Fibroblast of skin of right quadriceps (primary cell): Measurements from ENCODE around the gene CCDC142.

ENCODE experiments used
- DNase-seq: peaks from one replicate; pipeline ENCODE4 v3.0.0-alpha.2; 2013

Gene CCDC142

GRCh38 chr2:74441690-74442482, 40.9 kb downstream of the CCDC142 start, which contains the start of gene RTKN:
Gene RTKN, minus strand, starts transcription at chr2:74441937. Its CDS starts 121 bp downstream, at chr2:74441816.
- no peak for DNase-seq

- DNase-seq: no peak
Measured at GRCh38 chr2:74441170-74441689, 41.6 kb downstream of the CCDC142 start.

DNA sequence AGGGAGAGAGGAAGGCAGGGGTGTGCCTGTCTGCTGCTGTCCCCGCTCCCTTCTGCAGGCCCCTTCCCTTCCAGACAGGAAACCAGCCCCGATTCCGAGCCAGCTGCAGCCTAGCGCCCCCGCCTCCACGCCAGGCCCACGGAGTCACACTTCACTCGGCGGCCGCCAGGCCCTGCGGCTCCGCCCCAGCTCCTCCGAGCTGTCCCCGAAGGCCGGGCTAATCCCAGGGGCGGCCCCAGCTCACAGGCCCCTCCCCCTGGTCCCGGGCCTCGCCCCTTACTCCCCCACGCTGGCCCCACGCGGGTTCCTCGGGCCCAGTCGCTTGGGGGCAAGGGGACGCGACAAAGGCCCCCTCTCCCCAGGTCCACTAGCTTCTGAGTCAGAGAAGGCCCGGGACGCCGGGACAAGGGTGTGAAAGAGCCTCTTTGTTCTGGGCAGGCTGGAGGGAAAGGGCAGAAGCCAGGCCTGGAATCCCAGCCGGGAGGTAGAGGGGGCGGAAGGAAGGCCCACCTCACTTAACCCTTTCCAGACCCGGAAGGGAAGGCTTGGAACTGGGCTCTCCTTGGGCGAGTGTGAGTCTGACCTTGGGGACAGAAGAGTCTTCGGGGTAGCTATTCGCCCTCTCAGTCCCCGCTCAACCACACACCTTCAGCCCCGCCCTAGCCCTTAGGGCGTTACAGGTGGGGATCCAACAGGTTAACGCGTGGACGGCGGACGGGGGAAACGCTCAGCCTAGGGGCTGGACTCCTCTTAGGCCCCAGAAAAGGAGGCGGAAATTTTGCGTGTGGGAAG, 42.2 kb downstream of the CCDC142 start:
- peak; percentile 83 for DNase-seq

DNA sequence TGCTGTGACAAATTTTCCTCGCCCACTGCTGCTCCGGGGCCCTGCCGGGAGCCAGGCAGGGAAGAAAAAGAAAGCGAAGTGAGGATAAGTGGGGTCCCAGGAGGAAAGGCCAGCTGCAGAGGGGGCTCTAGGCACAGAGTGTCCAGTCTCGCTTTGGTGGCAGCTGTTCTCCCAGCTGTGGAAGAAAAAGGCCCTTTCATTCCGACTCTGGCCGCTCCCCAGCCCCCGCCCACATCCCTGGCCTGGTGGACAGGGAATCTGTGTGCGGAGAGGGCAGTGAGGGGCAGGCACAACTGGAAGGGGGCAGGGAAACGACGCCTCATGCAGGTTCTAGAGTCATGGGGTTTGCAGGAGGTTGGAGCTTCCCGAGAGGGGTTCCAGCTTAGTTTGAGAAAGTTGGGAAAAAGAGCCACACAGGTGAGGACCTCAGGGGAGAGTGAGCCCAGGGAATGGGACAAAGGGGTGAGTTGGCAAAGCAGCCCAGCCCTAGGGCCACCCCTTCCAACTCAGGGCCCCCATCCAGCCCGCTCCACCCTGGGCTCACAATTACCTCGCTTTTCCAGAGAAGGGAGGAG, 42.9 kb downstream of the CCDC142 start:
- DNase-seq: no peak

GRCh38 chr2:74439373-74439772, 43.4 kb downstream of the CCDC142 start:
- DNase-seq: no peak

- no peak for DNase-seq
Measured at GRCh38 chr2:74438248-74438647, 44.5 kb downstream of the CCDC142 start.

DNA sequence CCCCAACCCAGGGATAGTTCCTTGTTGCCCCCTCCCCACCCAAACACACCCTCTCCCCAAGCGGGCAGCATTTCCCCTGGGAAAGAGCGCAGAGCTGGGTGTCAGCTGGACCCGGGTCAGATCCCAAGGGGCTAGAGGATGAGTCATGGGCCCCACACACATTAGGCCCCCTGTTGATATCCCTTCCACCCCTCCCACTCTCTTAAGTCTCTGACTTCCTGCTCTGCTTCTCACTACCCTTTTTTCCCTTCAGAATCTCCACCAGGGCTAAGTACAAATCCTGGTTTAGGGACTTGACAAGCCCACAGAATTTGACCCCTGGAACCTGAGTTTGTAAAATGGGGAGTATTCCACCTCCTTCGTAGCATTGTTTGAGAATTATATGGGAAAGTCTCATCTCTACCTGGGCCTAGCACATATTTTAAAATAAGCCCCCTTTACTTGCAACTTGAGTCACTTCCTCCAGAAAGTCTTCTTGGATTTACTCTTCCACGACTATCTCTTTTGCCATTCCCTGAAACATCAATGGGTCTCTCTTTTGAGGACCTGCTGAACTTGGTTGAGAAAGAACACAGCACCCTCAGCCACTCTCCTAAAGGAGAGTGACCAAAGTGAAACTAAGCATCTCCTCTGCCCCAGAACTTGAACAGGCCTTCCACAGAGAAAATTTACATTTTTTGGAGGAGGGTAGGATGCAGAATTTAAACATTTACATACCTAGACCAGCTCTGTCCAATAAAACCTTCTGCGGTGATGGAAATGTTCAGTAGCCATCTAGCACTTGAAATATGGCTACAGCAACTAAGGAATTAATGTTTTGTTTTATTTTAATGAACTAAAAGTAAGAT, 45.7 kb downstream of the CCDC142 start:
- no peak for DNase-seq

GRCh38 chr2:74436111-74436805, 46.5 kb downstream of the CCDC142 start:
- no peak for DNase-seq

DNA sequence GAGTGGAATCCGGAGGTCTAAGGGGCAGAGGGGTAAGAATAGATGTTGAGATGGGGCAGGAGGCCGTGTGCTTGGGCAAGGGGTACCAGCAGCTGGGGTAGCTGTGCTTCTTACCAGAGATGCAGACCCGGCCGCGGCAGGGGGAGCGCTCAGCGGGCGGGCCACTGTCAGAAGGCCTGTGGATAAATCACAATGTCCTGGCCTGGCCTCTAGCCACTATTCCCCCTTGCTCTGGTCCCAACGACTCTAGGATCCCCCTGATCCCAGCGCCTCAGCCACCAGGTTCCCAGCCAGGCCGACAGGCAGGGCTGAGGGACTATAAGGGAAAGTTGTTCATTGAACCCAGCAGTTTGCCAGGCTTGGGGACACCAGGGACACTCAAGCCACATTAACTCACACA, 52.3 kb downstream of the CCDC142 start:
- no peak for DNase-seq

DNA sequence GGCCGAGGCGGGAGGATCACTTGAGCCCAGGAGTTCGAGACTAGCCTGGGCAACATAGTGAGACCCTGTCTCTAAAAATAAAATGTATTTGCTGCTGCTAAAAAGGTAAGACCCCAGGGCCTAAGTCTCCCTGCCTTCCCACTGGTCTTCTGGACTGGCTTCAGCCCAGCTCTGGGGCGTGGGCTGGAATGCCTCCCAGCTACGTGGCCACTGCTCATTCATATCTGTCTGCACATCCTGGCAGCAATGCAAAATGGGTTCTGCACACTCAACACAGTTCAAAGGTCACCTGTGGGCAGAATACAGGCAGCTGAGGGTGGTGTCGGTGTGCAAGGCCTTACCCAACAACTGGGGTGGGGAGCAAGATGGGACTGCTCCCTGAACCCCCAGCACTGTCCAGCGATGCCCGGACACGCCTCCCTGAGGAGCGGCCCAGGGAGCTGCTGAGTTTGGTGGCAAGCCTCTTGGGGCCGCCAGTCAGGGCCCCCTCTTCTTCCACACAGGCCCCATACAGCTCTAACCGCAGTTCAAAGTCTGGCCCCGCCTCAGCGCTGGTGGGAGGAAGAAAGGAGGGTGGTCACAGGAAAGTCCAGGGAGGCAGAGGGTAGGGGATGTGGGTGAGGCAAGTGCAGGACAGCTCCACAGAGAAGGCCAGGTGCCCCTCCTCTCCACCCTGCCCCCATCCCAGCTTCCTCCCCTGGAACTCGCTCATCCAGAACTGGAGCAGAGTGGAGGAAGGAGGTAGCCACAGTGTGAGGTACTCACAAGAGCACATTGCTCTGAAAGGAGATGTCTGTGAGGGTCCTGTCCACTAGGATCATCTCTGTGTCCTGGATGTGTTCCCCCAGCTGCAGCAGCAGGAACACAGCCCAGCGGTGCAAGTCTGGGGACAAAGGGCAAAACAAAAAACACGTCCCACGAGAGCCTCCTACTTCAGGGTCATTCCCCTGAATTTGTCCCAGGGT, 53.0 kb downstream of the CCDC142 start:
- DNase-seq: no peak

- DNase-seq: no peak
Measured at GRCh38 chr2:74428675-74429074, 54.1 kb downstream of the CCDC142 start.

GRCh38 chr2:74427551-74427950, 55.2 kb downstream of the CCDC142 start:
- DNase-seq: no peak

DNA sequence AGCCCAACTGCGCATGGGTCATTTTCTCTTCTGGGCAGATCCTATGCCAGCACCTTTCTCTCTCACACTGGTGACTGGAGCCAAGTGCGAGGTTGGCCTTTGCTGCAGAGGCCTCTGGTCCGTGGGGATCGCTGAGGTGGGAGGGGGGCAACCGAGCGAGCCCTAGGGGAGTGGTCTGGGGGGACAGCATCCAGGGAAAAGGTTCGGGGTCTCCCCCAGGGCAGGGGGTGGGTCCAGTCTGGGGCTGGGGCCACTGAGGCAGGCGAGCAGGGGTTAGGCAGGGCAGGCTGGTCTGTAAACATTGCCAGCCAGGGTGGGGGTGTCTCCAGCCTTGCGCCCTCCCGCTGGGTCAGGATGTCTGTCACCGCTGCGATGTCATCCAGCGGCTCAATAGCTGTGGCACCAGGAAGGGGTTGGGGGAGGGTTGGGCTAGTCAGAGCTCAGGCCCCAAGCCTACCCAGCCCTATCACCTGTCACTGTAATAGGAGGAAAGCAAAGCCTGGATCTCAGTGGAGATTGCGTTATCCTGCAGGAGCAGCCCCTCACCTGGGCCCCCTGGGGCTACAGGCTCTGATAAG, 56.5 kb downstream of the CCDC142 start:
- DNase-seq: no peak

- DNase-seq: no peak
Measured at GRCh38 chr2:74425523-74425922, 57.3 kb downstream of the CCDC142 start.

GRCh38 chr2:74424995-74425406, 57.8 kb downstream of the CCDC142 start:
- DNase-seq: no peak

- DNase-seq: no peak
Measured at GRCh38 chr2:74424139-74424992, 58.4 kb downstream of the CCDC142 start.
